GM18520 (cell line): ENCODE data around the gene EHD3.

Experiments used
- ATAC-seq: cut with Tn5 transposase; IDR thresholded peaks from one replicate; pipeline ENCODE4 v1.9.1; 2021; ENCODE audit not compliant: unreplicated experiment

Gene EHD3

GRCh38 chr2:31253356-31254131 lies 19.6 kb downstream of the EHD3 start:
- ATAC-seq: no peak

- ATAC-seq: no peak
These were observed 20.6 kb downstream of the EHD3 start for GRCh38 chr2:31254237-31255203.

- no peak for ATAC-seq
These were observed 22.1 kb downstream of the EHD3 start for GRCh38 chr2:31255911-31256571.

- no peak for ATAC-seq
These were observed 22.8 kb downstream of the EHD3 start for GRCh38 chr2:31256611-31257382.

GRCh38 chr2:31258351-31258750 lies 24.4 kb downstream of the EHD3 start:
- no peak for ATAC-seq

GRCh38 chr2:31259075-31259474 lies 25.1 kb downstream of the EHD3 start:
- ATAC-seq: no peak

GRCh38 chr2:31260870-31261269 lies 26.9 kb downstream of the EHD3 start:
- no peak for ATAC-seq

- ATAC-seq: no peak
These were observed 29.8 kb downstream of the EHD3 start for GRCh38 chr2:31263636-31264190.

- ATAC-seq: no peak
These were observed 31.3 kb downstream of the EHD3 start for GRCh38 chr2:31265234-31265633.

- no peak for ATAC-seq
These were observed 32.9 kb downstream of the EHD3 start for GRCh38 chr2:31266804-31267203.

GRCh38 chr2:31267437-31268120 lies 33.6 kb downstream of the EHD3 start:
- no peak for ATAC-seq

GRCh38 chr2:31268344-31268743 lies 34.4 kb downstream of the EHD3 start:
- ATAC-seq: no peak

GRCh38 chr2:31269087-31269486 lies 35.1 kb downstream of the EHD3 start:
- ATAC-seq: no peak

- no peak for ATAC-seq
These were observed 36.2 kb downstream of the EHD3 start for GRCh38 chr2:31270131-31270530.

- no peak for ATAC-seq
These were observed 36.9 kb downstream of the EHD3 start for GRCh38 chr2:31270822-31271231.

- no peak for ATAC-seq
These were observed 37.9 kb downstream of the EHD3 start for GRCh38 chr2:31271851-31272267.

GRCh38 chr2:31274401-31275075 lies 40.6 kb downstream of the EHD3 start:
- no peak for ATAC-seq

GRCh38 chr2:31275976-31276375 lies 42.0 kb downstream of the EHD3 start:
- no peak for ATAC-seq

GRCh38 chr2:31277621-31278020 lies 43.7 kb downstream of the EHD3 start:
- ATAC-seq: no peak
